ENCODE measurements around the gene IPO4.
"Not testable (repeated sequence)": the region's sequence is repeated elsewhere in the genome, so short reads cannot be mapped to it uniquely, and the experiment has no call there.

Gene IPO4

DNA sequence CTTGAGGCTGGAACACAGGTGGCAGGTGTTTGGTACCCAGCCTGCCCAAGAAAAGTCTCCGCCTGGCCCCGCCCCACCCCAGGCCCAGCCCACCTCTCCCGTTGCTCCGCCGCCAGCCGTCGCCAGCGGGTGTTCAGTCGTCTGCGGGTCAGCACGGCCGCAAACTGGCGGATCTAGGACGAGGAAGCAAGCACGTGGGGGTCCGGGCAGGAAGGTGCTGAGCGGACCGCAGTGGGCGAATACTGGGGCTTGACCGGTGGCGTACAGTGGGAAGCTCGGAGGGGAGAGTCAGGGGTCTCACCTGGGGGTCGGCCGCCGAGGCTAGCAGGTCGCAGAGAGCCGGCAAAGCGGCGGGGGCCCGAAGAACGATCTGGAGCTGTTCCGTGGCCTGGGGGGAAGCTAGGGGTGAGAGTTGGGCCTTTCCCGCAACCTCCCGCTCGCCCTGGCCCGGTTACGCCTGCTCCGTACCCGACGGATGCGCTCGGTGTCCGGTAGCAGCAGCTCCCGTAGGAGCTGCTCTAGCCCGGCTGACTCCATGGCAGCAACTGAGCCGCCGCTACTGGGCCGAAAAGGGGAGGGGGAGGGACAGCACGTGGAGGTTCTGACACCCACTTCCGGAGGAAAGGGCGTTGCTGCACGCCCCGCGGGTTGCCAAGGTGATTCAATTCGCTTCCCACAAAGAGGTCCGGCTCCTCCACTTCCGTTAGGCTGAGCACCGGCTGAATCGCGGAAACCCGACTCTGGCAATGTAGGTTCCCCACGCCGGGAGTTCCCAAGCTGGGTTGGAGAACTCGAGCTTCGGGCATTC lies at the start of gene IPO4:
Gene IPO4, minus strand, starts transcription at position 566 of the 808 bp plus-strand sequence. Its CDS starts 29 bp downstream, at position 537.
- peak; percentile 87 for DNase-seq

DNA sequence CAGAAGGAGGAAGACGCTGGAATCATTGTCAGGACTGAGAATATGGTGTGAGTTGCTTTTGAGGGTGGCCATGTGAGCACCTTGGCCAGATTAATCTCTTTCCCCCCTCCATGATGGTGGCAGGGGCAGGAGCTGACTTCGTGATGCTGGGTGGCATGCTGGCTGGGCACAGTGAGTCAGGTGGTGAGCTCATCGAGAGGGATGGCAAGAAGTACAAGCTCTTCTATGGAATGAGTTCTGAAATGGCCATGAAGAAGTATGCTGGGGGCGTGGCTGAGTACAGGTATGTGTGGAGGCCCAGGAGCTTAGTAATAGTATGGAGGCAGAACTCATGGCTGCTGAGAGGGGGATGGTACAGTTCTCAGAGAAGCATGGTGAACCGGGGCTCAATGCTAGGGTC lies 49.5 kb upstream of the IPO4 start:
- DNase-seq = no peak

DNA sequence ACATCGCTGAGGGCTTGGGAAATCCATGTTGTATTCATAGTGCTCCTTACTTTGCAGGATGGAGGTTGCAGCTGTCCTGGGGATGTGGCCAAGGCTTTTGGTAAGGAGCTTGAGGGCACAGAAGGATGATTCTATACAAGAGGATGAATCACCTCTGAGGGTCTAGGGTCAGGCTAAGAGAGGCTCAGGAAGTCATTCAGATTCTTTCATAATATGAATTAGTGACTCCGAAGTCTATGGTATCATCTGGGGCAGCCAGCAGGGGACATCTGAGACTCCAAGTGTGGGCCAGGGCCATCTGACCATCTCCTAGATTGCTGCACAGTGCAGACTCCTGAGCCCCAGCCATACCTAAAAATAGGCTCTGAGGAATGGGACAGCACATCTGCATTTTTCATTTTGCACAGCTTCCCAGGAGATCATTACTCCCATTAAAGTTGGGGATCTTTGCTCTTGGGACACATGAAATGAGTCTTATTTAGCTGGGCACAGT lies 48.9 kb upstream of the IPO4 start:
- DNase-seq = no peak

DNA sequence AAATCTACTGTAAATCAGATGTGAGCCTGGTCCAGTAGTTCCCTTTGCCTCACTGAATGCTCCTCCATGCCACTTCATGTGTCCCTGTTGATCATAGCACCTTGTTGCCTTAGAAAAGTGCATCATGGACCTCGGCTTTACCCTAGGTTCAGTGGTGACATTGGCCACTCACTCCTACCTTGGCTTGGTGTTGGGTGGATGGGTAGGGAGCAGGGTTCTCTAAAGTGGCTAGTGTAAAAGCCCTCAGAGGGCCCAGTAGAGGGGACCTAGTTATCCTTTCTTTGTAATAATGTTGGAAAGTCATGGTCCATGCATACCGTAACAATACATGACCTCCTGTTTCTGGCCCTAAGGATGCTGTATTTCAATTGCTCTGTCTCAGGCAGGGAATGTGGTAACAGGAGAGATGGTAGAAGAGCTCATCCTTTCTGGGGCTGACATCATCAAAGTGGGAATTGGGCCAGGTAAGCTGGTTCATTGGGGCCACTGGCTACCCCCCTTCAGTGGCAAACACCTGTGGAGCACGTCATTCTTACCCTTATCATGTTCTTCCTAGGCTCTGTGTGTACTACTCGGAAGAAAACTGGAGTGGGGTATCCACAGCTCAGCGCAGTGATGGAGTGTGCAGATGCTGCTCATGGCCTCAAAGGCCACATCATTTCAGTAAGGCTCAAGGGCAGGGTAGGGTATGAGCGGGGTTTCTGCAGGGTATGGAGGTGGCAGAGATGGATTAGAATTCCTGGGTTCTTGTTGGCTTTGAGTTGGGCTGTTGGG lies 48.3 kb upstream of the IPO4 start:
- no peak for DNase-seq

- DNase-seq = no peak
Measured at GRCh38 chr14:24235804-24236688, 47.4 kb upstream of the IPO4 start.

DNA sequence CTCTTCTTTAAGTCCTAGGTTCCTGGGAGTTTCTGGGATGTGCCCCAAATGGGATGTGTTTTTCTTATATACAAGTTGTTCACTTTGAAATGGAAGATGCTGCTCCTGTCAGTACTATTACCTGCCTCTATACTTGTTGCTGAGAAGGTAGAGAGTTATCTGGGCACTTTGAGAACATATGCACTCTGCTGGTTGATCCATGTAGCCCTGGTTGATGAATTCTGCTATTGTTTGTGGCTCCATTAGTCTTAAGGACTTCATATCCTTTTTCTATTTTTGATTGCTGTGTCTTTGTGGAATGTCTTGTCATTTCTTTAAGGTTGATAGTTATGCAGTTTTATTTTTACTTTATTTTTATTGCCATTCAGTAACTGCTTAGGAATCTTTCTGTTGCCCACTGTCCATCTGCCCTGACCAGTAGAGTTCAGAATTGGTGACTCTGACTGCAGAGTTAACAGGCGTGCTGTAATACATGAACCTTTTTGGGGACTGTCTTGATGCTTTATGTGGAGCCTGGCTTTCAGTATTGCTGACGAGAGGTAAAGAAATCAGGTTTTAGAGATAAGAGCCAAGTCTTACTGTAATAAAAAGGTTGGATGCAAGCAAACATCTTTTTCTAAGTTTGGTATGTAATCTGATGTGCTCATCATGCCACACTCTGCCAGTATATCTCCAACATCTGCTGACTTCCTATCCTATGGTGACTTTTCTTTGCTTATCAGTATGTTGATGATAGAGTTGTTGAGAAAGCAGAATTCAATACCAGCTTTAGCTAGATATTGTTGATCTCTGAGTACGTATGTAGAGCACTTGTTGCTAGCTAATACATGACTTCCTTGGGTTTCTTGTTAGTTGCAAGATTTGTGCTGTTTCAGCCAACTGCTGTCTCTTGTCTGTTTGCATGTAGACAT lies 45.7 kb upstream of the IPO4 start:
- DNase-seq = no peak

- DNase-seq = no peak
Measured at GRCh38 chr14:24233538-24233866, 44.9 kb upstream of the IPO4 start.

GRCh38 chr14:24232645-24233537 lies 44.3 kb upstream of the IPO4 start, which contains the start of gene GMPR2:
Gene GMPR2 (plus strand): TSS chr14:24232929. CDS start chr14:24233254, 325 bp downstream.
- no peak for DNase-seq

DNA sequence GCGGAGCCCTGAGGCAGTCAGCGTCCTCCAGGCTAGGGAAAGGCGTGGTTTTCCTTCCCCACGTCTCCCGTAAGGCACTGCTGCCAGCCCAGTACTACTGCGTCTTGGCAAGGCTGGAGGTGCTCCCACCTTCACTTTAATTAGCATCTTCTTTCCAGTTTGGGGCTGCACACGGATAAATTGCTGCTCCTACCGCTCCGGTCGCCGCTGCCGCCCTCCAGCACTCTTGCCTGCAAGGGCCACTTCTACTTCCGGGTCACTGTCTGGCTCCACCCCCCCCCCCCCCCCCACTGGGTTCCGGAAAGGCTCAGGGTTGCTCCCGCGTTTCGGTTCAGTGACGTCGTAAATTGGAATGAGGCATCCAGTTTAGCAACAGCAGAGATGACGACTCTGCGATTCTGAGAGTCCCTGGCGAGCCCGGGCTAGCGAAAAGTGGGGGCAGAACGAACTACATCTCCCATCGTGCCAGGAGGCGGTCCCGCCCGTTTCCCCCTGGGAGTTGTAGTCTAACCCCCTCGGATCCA lies 43.6 kb upstream of the IPO4 start, which contains the start of gene NEDD8:
Gene NEDD8, minus strand, starts transcription at position 247 of the 524 bp plus-strand sequence. Its CDS starts 100 bp downstream, at position 147.
- DNase-seq = peak; percentile 78

DNA sequence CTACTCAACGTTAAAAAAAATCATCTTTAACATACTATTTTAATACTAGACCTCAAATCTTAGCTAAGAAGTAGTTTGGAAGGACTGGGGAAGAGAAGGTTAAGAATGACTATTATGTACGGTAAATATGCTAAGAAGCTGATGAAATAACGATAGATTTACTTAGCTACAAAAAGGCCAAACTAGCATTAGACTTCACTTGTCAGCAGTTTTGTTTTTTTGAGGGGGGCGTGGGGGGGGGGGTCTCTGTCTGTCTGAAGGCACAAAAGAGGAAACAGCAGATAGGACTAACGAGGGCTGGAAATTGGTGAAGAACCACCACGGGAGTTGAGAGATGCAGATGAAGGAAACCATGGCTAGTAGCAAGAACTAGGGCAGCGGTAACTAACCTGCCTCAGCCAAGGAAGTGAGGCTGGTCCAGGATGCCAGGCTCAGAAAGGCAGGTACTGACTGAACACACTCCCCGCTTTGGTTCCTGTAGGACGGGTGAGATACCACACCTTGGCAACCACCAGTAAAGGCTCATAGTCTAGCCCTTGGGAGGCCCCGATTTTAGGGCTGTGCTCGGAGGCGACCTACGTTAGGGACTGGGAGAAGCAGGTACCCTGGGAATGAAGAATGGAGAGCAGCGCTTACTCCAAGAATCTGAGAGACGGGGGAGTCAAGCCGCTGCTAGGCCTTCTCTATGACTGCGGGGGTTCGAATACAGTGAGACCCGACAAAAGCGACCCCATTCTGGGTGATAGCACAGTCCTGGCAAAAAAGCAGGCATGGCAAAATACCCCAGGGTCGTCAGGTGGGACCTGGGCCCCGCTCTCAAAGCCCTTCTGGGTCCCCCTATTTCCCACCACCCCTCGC lies 42.9 kb upstream of the IPO4 start:
- DNase-seq = no peak

- DNase-seq = no peak
Measured at GRCh38 chr14:24228902-24229301, 40.3 kb upstream of the IPO4 start.

DNA sequence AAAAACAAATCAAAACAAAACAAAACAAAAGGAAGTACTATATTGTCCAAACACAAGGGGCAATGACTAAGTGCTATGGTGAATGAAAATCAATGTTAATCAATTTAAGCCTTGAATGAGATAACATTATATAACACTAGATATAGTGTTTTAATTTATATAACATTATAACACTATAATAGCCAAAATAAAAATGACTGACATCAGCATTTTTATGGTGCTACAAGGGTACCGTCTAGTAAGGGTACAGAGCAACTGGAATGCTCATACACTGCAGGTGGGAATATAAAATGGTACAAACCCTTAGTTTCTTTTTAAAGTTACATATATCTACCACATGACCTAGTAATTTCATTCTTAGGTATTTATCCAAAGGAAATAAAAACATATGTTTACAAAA lies 37.9 kb upstream of the IPO4 start:
- DNase-seq = no peak

DNA sequence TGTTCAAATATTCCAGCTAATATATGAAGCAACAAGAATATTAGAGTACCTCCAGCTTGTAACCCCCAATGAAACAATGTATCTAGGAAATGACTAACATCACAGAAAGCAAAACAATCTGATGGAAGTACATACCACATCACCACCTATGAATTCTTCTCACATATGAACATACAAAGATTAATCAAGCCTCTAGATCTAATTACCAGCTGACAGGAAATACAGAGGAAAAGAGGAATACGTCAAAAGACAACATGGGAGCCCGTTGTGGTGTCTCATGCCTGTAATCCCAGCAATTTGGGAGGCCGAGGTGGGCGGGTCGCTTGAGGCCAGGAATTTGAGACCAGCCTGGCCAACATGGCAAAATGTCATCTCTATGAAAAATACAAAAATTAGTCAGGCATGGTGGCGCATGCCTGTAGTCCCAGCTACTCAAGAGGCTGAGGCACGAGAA lies 36.0 kb upstream of the IPO4 start:
- DNase-seq = no peak

GRCh38 chr14:24222987-24223386 lies 34.4 kb upstream of the IPO4 start:
- not testable (repeated sequence) for DNase-seq

- DNase-seq = no peak
Measured at GRCh38 chr14:24219521-24219920, 30.9 kb upstream of the IPO4 start.

GRCh38 chr14:24219080-24219479 lies 30.5 kb upstream of the IPO4 start:
- no peak for DNase-seq

GRCh38 chr14:24216876-24217275 lies 28.3 kb upstream of the IPO4 start:
- DNase-seq = not testable (repeated sequence)

DNA sequence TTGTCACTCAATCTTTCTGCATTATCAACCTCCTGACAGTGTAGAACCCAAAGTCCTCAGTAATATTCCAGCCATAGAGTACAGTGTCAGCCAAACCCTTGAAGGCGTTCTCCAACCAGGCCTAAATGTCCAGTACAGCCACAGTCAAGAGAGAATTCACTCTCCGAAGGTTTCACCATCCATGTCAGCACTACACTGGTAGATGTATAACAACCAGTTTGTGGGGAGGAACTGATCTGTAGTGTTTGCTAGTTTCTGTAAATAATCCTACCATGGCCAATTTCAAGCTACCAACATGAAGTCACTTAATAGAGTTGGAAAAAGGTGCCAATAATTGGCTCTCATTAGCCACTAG lies 27.7 kb upstream of the IPO4 start:
- no peak for DNase-seq

Data from activated CD4-positive, CD25-positive, alpha-beta regulatory T cell treated with anti-CD3 and anti-CD28 coated beads, Interleukin-2, amount 50 U/mL, for 72 hours (primary cell).